GM18951 (cell line): Measurements from ENCODE around the gene BFSP1.

ENCODE experiments used
- POLR2A ChIP-seq: IDR thresholded peaks from 4 replicates; pipeline ENCODE4 v1.6.1; 2011; ENCODE audit warnings: mild to moderate bottlenecking; ENCODE audit not compliant: insufficient read length, insufficient read depth; ENCODE audit errors: extremely low read depth
- in situ Hi-C: fragments of 300-500 bp; cut with MboI; formaldehyde crosslinking; loops from one replicate; pipeline ENCODE4 v1.12.0; 2022; ENCODE audit warnings: low sequenced_read_pairs, mixed read lengths, inconsistent platforms; ENCODE audit not compliant: unreplicated experiment

The BFSP1 gene

GRCh38 chr20:17542993-17543412 is 11.8 kb upstream of the BFSP1 start:
- in situ Hi-C loops = no loop called here
- TF ChIP-seq POLR2A = no peak

DNA sequence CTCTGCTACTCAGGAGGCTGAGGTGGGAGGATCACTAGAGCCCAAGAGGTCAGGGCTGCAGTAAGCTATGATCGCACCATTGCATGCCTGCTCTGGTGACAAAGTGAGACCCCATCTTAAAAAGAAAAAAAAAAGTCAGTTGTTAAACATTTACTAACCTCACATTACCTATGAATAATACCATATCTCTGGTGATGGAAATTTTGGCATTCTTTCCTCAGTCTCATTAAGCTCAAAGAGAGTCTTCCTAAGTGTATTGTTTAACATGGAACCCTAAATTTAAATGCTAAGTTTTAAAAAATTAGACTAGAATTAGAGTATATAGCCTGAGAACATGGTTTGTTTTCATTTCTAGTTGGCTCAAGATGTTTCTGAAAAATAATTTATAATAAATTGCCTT is 11.3 kb upstream of the BFSP1 start:
- TF ChIP-seq POLR2A = no peak
- in situ Hi-C loops = no loop called here

- in situ Hi-C loops = no loop called here
- TF ChIP-seq POLR2A = no peak
Observed at GRCh38 chr20:17541996-17542395, 10.8 kb upstream of the BFSP1 start.

GRCh38 chr20:17541596-17541995 is 10.4 kb upstream of the BFSP1 start:
- no peak for TF ChIP-seq POLR2A
- in situ Hi-C loops = no loop called here

GRCh38 chr20:17538517-17539170 is 7.5 kb upstream of the BFSP1 start:
- TF ChIP-seq POLR2A = no peak
- in situ Hi-C loops = loop anchor here (10.0 kb wide), 1 partner anchor 86 kb away; no protein-coding TSS in a partner anchor

- in situ Hi-C loops = loop anchor here (10.0 kb wide), 1 partner anchor 87 kb away; no protein-coding TSS in a partner anchor
- TF ChIP-seq POLR2A = no peak
Observed at GRCh38 chr20:17537959-17538358, 6.8 kb upstream of the BFSP1 start.

- in situ Hi-C loops = loop anchor here (10.0 kb wide), 1 partner anchor 88 kb away; no protein-coding TSS in a partner anchor
Observed at GRCh38 chr20:17536944-17537444, 5.8 kb upstream of the BFSP1 start.

DNA sequence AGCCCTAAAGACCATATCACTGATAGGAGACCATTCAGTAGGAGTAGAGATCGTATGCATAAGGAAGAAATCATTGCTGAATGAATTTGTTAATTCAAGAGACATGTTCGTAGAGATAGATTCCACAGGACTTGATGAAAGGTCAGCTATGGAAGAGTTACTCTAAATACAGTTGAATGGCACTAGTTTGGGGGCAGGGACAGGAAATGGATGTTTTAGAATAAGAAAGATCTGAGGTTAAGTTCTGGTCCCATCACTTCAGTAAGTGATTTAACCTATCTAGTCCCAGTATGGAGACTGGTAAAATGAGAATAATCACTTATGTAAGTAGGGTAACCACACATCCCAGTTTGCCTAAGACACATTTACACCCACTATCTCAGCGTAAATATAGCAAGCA is 2.9 kb upstream of the BFSP1 start:
- no peak for TF ChIP-seq POLR2A
- in situ Hi-C loops = loop anchor here (10.0 kb wide), 1 partner anchor 91 kb away; no protein-coding TSS in a partner anchor

More at GRCh38 chr20:17536944-17537444, 5.8 kb upstream of the BFSP1 start:
- no peak for TF ChIP-seq POLR2A

DNA sequence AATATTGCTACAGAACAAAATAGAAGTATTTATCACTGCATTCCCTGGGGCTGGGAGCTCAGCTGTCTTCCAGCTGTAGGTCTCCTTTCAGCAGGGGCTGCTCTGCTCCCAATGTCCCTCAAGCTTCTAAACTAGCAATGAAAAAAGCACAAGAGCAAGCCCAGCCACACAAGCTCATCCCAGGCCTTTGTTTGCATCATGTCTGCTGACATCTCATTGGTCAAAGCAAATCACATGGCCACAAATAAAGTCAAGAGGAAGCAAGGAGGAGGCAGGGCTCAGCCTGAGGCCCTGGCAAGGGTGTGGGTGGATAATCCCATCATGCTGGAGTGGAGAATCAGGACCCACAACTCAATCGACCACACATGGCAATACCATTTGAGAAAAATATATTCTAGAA is 2.2 kb upstream of the BFSP1 start:
- TF ChIP-seq POLR2A = no peak
- in situ Hi-C loops = loop anchor here (10.0 kb wide), 1 partner anchor 91 kb away; no protein-coding TSS in a partner anchor

- in situ Hi-C loops = loop anchor here (10.0 kb wide), 1 partner anchor 93 kb away; no protein-coding TSS in a partner anchor
Observed at GRCh38 chr20:17531665-17532025, 466 bp upstream of the BFSP1 start.

DNA sequence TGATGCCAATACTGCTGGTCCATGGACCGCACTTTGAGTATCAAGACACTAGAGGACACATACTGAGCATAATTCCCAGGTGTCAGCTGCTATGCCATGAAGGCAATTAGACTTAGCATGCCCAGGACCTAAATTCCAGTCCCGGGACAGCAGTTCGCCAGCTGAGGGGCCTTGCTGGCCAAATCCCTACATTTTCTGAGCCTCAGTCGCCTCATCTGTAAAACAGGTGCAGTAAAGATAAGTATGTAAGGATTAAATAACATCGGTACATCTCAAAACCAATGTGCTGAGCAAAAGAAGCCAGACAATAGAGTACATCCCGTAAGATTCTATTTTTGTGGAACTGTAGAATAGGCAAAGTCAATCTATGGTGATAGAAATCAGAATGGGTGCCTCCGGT is 1.0 kb downstream of the BFSP1 start:
- in situ Hi-C loops = loop anchor here (10.0 kb wide), 1 partner anchor 95 kb away; no protein-coding TSS in a partner anchor
- TF ChIP-seq POLR2A = no peak

More at GRCh38 chr20:17531665-17532025, 466 bp upstream of the BFSP1 start:
- no peak for TF ChIP-seq POLR2A

GRCh38 chr20:17529586-17529985 is 1.6 kb downstream of the BFSP1 start:
- no peak for TF ChIP-seq POLR2A
- in situ Hi-C loops = no loop called here

- TF ChIP-seq POLR2A = no peak
- in situ Hi-C loops = no loop called here
Observed at GRCh38 chr20:17525650-17526049, 5.5 kb downstream of the BFSP1 start.

DNA sequence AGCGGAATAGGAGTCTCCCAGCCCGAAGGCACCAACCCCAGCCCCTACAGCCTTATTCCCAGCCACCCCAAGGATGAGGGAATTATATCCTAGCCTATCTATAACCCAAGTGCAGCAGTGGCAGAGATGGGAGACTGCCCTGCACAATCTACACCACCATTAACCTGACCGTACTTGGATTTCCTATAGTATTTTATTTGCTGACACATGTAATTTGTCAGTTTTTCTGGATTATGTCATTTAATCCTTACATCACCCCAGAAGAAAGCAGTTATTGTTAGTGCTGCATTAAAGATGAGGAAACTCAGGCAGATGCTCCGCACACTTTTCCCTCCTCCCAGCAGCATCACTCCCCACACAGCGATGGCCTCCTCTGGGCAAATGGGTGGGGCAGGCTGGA is 6.0 kb downstream of the BFSP1 start:
- in situ Hi-C loops = no loop called here
- TF ChIP-seq POLR2A = no peak
